ENCODE data around the gene USF3.

Gene USF3

GRCh38 chr3:113719294-113719693 lies 22.9 kb upstream of the USF3 start:
- DNase-seq (ENCODE audit: low read depth): no peak
- in situ Hi-C loops (cut with HindIII; ENCODE audit: low sequenced_read_pairs): no loop called here
- TF ChIP-seq, protein P1, sequence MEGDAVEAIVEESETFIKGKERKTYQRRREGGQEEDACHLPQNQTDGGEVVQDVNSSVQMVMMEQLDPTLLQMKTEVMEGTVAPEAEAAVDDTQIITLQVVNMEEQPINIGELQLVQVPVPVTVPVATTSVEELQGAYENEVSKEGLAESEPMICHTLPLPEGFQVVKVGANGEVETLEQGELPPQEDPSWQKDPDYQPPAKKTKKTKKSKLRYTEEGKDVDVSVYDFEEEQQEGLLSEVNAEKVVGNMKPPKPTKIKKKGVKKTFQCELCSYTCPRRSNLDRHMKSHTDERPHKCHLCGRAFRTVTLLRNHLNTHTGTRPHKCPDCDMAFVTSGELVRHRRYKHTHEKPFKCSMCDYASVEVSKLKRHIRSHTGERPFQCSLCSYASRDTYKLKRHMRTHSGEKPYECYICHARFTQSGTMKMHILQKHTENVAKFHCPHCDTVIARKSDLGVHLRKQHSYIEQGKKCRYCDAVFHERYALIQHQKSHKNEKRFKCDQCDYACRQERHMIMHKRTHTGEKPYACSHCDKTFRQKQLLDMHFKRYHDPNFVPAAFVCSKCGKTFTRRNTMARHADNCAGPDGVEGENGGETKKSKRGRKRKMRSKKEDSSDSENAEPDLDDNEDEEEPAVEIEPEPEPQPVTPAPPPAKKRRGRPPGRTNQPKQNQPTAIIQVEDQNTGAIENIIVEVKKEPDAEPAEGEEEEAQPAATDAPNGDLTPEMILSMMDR (IDR thresholded peaks at IDR 0.05; ENCODE audit: low read depth, low read length, missing control alignments): no peak
- no peak overlapping the region for H3K4me3 ChIP-seq (ENCODE audit: low read depth, low read length)

- in situ Hi-C loops (cut with HindIII; ENCODE audit: low sequenced_read_pairs): no loop called here
- TF ChIP-seq, protein P1 (IDR thresholded peaks at IDR 0.05; ENCODE audit: low read depth, low read length, missing control alignments): no peak
- no peak overlapping the region for H3K4me3 ChIP-seq (ENCODE audit: low read depth, low read length)
- no peak for DNase-seq (ENCODE audit: low read depth)
Observed at GRCh38 chr3:113717818-113718217, 21.4 kb upstream of the USF3 start.

DNA sequence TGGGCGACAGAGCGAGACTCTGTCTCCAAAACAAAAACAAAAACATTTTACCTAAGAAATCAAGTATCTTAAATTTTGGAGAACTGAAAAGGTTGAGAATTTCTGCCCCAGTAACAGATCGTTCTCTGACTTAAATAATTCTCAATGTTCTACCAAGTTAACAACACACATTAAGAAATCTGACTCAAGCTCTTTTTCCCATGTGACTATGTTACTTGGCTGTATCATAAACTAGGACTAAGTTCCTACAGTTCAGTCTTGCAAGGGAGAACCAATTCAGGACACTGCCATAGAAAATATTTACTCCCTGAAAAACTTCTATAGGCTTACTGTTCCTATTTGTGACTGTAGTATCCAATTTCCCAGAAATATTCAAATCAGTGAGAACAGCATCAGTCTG lies 20.9 kb upstream of the USF3 start:
- no peak for DNase-seq (ENCODE audit: low read depth)
- in situ Hi-C loops (cut with HindIII; ENCODE audit: low sequenced_read_pairs): no loop called here
- TF ChIP-seq, protein P1 (IDR thresholded peaks at IDR 0.05; ENCODE audit: low read depth, low read length, missing control alignments): no peak
- no peak overlapping the region for H3K4me3 ChIP-seq (ENCODE audit: low read depth, low read length)

GRCh38 chr3:113714702-113715101 lies 18.3 kb upstream of the USF3 start:
- in situ Hi-C loops (cut with HindIII; ENCODE audit: low sequenced_read_pairs): no loop called here
- TF ChIP-seq, protein P1 (IDR thresholded peaks at IDR 0.05; ENCODE audit: low read depth, low read length, missing control alignments): no peak
- DNase-seq (ENCODE audit: low read depth): no peak

GRCh38 chr3:113712129-113712528 lies 15.7 kb upstream of the USF3 start:
- TF ChIP-seq, protein P1 (IDR thresholded peaks at IDR 0.05; ENCODE audit: low read depth, low read length, missing control alignments): no peak
- no peak for DNase-seq (ENCODE audit: low read depth)
- H3K4me3 ChIP-seq (ENCODE audit: low read depth, low read length): no peak overlapping the region
- in situ Hi-C loops (cut with HindIII; ENCODE audit: low sequenced_read_pairs): no loop called here

More at GRCh38 chr3:113714702-113715101, 18.3 kb upstream of the USF3 start:
- no peak overlapping the region for H3K4me3 ChIP-seq (ENCODE audit: low read depth, low read length)

DNA sequence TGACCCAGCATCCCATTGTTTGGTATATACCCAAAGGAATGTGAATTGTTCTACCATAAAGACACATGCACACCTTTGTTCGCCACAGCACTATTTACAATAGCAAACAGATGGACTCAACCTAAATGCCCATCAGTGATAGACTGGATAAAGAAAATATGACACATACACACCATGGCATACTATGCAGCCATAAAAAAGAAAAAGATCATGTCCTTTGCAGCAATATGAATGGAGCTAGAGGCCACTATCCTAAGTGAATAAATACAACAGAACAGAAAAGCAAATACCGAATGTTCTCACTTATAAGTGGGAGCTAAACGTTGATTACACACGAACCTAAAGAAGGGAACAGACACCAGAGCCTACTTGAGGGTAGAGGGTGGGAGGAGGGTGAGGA lies 11.4 kb upstream of the USF3 start:
- H3K4me3 ChIP-seq (ENCODE audit: low read depth, low read length): no peak overlapping the region
- no peak for DNase-seq (ENCODE audit: low read depth)
- TF ChIP-seq, protein P1 (IDR thresholded peaks at IDR 0.05; ENCODE audit: low read depth, low read length, missing control alignments): no peak
- in situ Hi-C loops (cut with HindIII; ENCODE audit: low sequenced_read_pairs): no loop called here

DNA sequence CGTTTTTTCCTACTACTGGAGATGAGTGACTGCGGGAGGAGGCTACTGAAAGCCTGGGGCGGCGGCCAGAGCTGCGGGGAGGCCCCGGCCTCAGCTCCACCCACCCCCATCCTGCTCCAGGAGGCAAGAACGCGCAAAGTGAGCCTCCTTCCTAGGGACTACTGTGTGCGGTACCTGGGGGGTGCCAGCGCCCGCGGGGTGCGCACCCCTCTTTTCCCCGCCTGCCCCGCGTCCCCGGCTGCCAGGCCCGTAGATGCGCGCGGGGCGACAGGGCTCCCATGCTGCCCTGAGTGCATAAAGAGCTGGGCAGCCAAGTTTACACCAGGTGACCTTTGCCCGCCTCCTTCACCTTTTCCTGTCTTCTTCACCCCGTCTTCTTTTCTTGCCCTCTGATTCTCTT lies 2.5 kb upstream of the USF3 start:
- no peak for DNase-seq (ENCODE audit: low read depth)
- peak overlapping the region; percentile 32 for H3K4me3 ChIP-seq (ENCODE audit: low read depth, low read length)
- in situ Hi-C loops (cut with HindIII; ENCODE audit: low sequenced_read_pairs): no loop called here
- TF ChIP-seq, protein P1 (IDR thresholded peaks at IDR 0.05; ENCODE audit: low read depth, low read length, missing control alignments): no peak

Measured in astrocyte of the cerebellum (primary cell).